Naive thymus-derived CD8-positive, alpha-beta T cell (primary cell): ENCODE results near the gene MEGF11. TPM values are rescaled to one million over a fixed set of nuclear protein-coding genes. Genes with fewer than 3 reads are reported as not detected.
A peak's percentile ranks its signal among the peaks of the same experiment; 100 is the strongest.

ENCODE experiments used
- ATAC-seq, 2 donors: fragments of 150-1000 bp; cut with Tn5 transposase in 1 of 2; sonication (Bioruptor Pico), chemical (Tn5 transposase) in 1 of 2; 1 replicate in 1 of 2; 2 replicates in 1 of 2; pipeline ENCODE4 v1.10.0; 2021; ENCODE audit warnings: mild to moderate bottlenecking in 2 of 2, moderate library complexity in 2 of 2
- POLR2A ChIA-PET: fragments of 350-600 bp; sonication (Branson Sonifier 250); formaldehyde crosslinking; loops from one replicate; lab custom pipeline; 2021; ENCODE audit warnings: antibody characterized with exemption; lab: Charles Lee
- DNase-seq, 10 donors: peaks; one replicate each; pipeline versions ENCODE4 v3.0.0 to v3.0.0-alpha.2; 2020 to 2022
- H3K27ac Mint-ChIP-seq, 10 donors: one replicate each; pipeline ENCODE4 v1.8.0; 2020 to 2022; ENCODE audit warnings: mild to moderate bottlenecking in 10 of 10, mixed read lengths in 10 of 10, moderate library complexity in 4 of 10, inconsistent platforms in 1 of 10
- H3K27me3 Mint-ChIP-seq, 5 donors: one replicate each; pipeline ENCODE4 v1.8.0; 2021 to 2022; ENCODE audit warnings: mixed read lengths in 5 of 5
- H3K36me3 Mint-ChIP-seq, 3 donors: one replicate each; pipeline ENCODE4 v1.8.0; 2020 to 2022; ENCODE audit warnings: mixed read lengths in 3 of 3, mild to moderate bottlenecking in 2 of 3, inconsistent platforms in 1 of 3
- H3K4me1 Mint-ChIP-seq, 4 donors: one replicate each; pipeline ENCODE4 v1.8.0; 2021 to 2022; ENCODE audit warnings: mixed read lengths in 4 of 4
- H3K4me3 Mint-ChIP-seq, 10 donors: one replicate each; pipeline ENCODE4 v1.8.0; 2020 to 2022; ENCODE audit warnings: mild to moderate bottlenecking in 10 of 10, mixed read lengths in 10 of 10, moderate library complexity in 6 of 10, inconsistent platforms in 1 of 10
- H3K9me3 Mint-ChIP-seq, 9 donors: one replicate each; pipeline ENCODE4 v1.8.0; 2020 to 2022; ENCODE audit warnings: mixed read lengths in 9 of 9, mild to moderate bottlenecking in 3 of 9, inconsistent platforms in 1 of 9, moderate library complexity in 1 of 9
- polyA plus RNA-seq, 3 donors: library from polyadenylated mRNA; unstranded; fragments of 300-500 nt; fragmentation: Illumina TruSeq; gene quantifications; one replicate each; pipeline ENCODE4 v1.2.3, GENCODE V29; 2021
- total RNA-seq, 8 experiments: library from RNA in 2 of 8; stranded (reverse) in 2 of 8; gene quantifications; one replicate each; pipeline ENCODE4 v1.2.3 and lab custom pipeline; 2021 to 2026

The MEGF11 gene
- total and polyA plus RNA-seq, 5 experiments from 2014 or later, result not detected

- Mint-ChIP-seq H3K9me3 (no peaks in the 10 kb centered on the region), H3K4me1 (no peaks in the 10 kb centered on the region), H3K4me3 (no peak overlapping the region), H3K36me3 (no peaks in the 10 kb centered on the region), H3K27me3 (peaks cover 4 to 16% (median 8%) of the 10 kb centered on the region in 5 donors), H3K27ac (no peak overlapping the region)
- POLR2A ChIA-PET, result interaction anchor here (0.5 kb wide), 1 partner anchor 126 kb away, joined by 3 read pairs; no protein-coding TSS in a partner anchor
- ATAC-seq, result no peak
- no peak for DNase-seq
Measured at GRCh38 chr15:66126031-66126441, 127.5 kb downstream of the MEGF11 start.

- H3K9me3 Mint-ChIP-seq, result no peaks in the 10 kb centered on the region
- no peaks in the 10 kb centered on the region for H3K36me3 Mint-ChIP-seq
- peaks cover 0 to 16% (median 7%) of the 10 kb centered on the region in 5 donors for H3K27me3 Mint-ChIP-seq
- ATAC-seq (no peak), DNase-seq (no peak)
- no peak overlapping the region for H3K27ac Mint-ChIP-seq
- POLR2A ChIA-PET, result no interaction called here
- no peak overlapping the region for H3K4me3 Mint-ChIP-seq
- no peaks in the 10 kb centered on the region for H3K4me1 Mint-ChIP-seq
Measured at GRCh38 chr15:66124651-66125050, 128.9 kb downstream of the MEGF11 start.

- Mint-ChIP-seq H3K4me1 (no peaks in the 10 kb centered on the region), H3K9me3 (no peaks in the 10 kb centered on the region), H3K27me3 (peaks cover 2 to 16% (median 3%) of the 10 kb centered on the region in 5 donors), H3K4me3 (no peak overlapping the region), H3K36me3 (no peaks in the 10 kb centered on the region), H3K27ac (no peak overlapping the region)
- POLR2A ChIA-PET, result no interaction called here
- DNase-seq, result no peak
- no peak for ATAC-seq
Measured at GRCh38 chr15:66123799-66124198, 129.8 kb downstream of the MEGF11 start.

- no peak for DNase-seq
- H3K27me3 Mint-ChIP-seq, result peaks cover 0 to 8% (median 3%) of the 10 kb centered on the region in 5 donors
- peaks cover 3 to 21% (median 6%) of the 10 kb centered on the region in 4 donors for H3K4me1 Mint-ChIP-seq
- no peaks in the 10 kb centered on the region for H3K9me3 Mint-ChIP-seq
- ATAC-seq, result no peak
- no peaks in the 10 kb centered on the region for H3K36me3 Mint-ChIP-seq
- POLR2A ChIA-PET, result no interaction called here
- H3K27ac Mint-ChIP-seq, result no peak overlapping the region
- H3K4me3 Mint-ChIP-seq, result no peak overlapping the region
Measured at GRCh38 chr15:66120422-66120821, 133.1 kb downstream of the MEGF11 start.

- Mint-ChIP-seq H3K9me3 (no peaks in the 10 kb centered on the region), H3K36me3 (no peaks in the 10 kb centered on the region), H3K4me1 (peaks cover 6 to 27% (median 8%) of the 10 kb centered on the region in 4 donors)
Measured at GRCh38 chr15:66117841-66118240, 135.7 kb downstream of the MEGF11 start.

GRCh38 chr15:66115568-66116206 lies 137.9 kb downstream of the MEGF11 start:
- Mint-ChIP-seq H3K4me3 (peak overlapping the region in 8 of 10 donors; percentile 26 to 63 (median 44)), H3K27me3 (peaks cover 0 to 14% (median 4%) of the 10 kb centered on the region in 5 donors)
- POLR2A ChIA-PET, result no interaction called here

More at GRCh38 chr15:66117841-66118240, 135.7 kb downstream of the MEGF11 start:
- DNase-seq (no peak), ATAC-seq (no peak)
- Mint-ChIP-seq H3K4me3 (no peak overlapping the region), H3K27ac (peak overlapping the region in 1 of 10 donors; percentile 7), H3K27me3 (peaks cover 0 to 8% (median 4%) of the 10 kb centered on the region in 5 donors)
- POLR2A ChIA-PET, result no interaction called here

GRCh38 chr15:66114863-66115425 lies 138.6 kb downstream of the MEGF11 start:
- peak overlapping the region in 7 of 10 donors; percentile 60 to 92 (median 75) for H3K27ac Mint-ChIP-seq
- peaks cover 2 to 14% (median 4%) of the 10 kb centered on the region in 5 donors for H3K27me3 Mint-ChIP-seq
- DNase-seq (no peak), ATAC-seq (no peak)
- H3K4me1 Mint-ChIP-seq, result peaks cover 7 to 27% (median 8%) of the 10 kb centered on the region in 4 donors
- no peaks in the 10 kb centered on the region for H3K9me3 Mint-ChIP-seq
- H3K4me3 Mint-ChIP-seq, result no peak overlapping the region
- no peaks in the 10 kb centered on the region for H3K36me3 Mint-ChIP-seq
- POLR2A ChIA-PET, result no interaction called here

More at GRCh38 chr15:66115568-66116206, 137.9 kb downstream of the MEGF11 start:
- no peaks in the 10 kb centered on the region for H3K36me3 Mint-ChIP-seq
- peak overlapping the region; percentile 15 to 92 (median 64) for H3K27ac Mint-ChIP-seq
- peak; percentile 82 to 91 for ATAC-seq
- no peaks in the 10 kb centered on the region for H3K9me3 Mint-ChIP-seq
- DNase-seq, result peak in 8 of 10 donors; percentile 17 to 59 (median 44)
- peaks cover 7 to 27% (median 8%) of the 10 kb centered on the region in 4 donors for H3K4me1 Mint-ChIP-seq

GRCh38 chr15:66112388-66112787 lies 141.2 kb downstream of the MEGF11 start:
- no peak overlapping the region for H3K4me3 Mint-ChIP-seq
- no peak for DNase-seq
- peaks cover 5 to 22% (median 8%) of the 10 kb centered on the region in 4 donors for H3K4me1 Mint-ChIP-seq
- no peak for ATAC-seq
- POLR2A ChIA-PET, result no interaction called here
- peak overlapping the region in 1 of 10 donors; percentile 29 for H3K27ac Mint-ChIP-seq
- H3K36me3 Mint-ChIP-seq, result no peaks in the 10 kb centered on the region
- H3K27me3 Mint-ChIP-seq, result peaks cover 5 to 26% (median 13%) of the 10 kb centered on the region in 5 donors
- H3K9me3 Mint-ChIP-seq, result no peaks in the 10 kb centered on the region

GRCh38 chr15:66111363-66111762 lies 142.2 kb downstream of the MEGF11 start:
- H3K4me3 Mint-ChIP-seq, result no peak overlapping the region
- H3K9me3 Mint-ChIP-seq, result no peaks in the 10 kb centered on the region
- H3K27me3 Mint-ChIP-seq, result peaks cover 9 to 34% (median 16%) of the 10 kb centered on the region in 5 donors
- POLR2A ChIA-PET, result no interaction called here
- peaks cover 5 to 15% (median 8%) of the 10 kb centered on the region in 4 donors for H3K4me1 Mint-ChIP-seq
- H3K27ac Mint-ChIP-seq, result no peak overlapping the region
- no peak for ATAC-seq
- no peak for DNase-seq
- H3K36me3 Mint-ChIP-seq, result no peaks in the 10 kb centered on the region

GRCh38 chr15:66110864-66111263 lies 142.7 kb downstream of the MEGF11 start:
- Mint-ChIP-seq H3K27ac (no peak overlapping the region), H3K36me3 (no peaks in the 10 kb centered on the region), H3K27me3 (peaks cover 11 to 39% (median 19%) of the 10 kb centered on the region in 5 donors), H3K9me3 (no peaks in the 10 kb centered on the region), H3K4me3 (no peak overlapping the region), H3K4me1 (peaks cover 4 to 10% (median 6%) of the 10 kb centered on the region in 4 donors)
- no peak for DNase-seq
- POLR2A ChIA-PET, result no interaction called here
- ATAC-seq, result no peak

GRCh38 chr15:66109826-66110225 lies 143.7 kb downstream of the MEGF11 start:
- H3K27ac Mint-ChIP-seq, result no peak overlapping the region
- H3K4me1 Mint-ChIP-seq, result peaks cover 0 to 3% (median under 1%) of the 10 kb centered on the region in 4 donors
- H3K36me3 Mint-ChIP-seq, result no peaks in the 10 kb centered on the region
- H3K9me3 Mint-ChIP-seq, result no peaks in the 10 kb centered on the region
- no peak overlapping the region for H3K4me3 Mint-ChIP-seq
- ATAC-seq (no peak), DNase-seq (no peak)
- H3K27me3 Mint-ChIP-seq, result peaks cover 11 to 45% (median 19%) of the 10 kb centered on the region in 5 donors
- POLR2A ChIA-PET, result no interaction called here

GRCh38 chr15:66108483-66109265 lies 144.9 kb downstream of the MEGF11 start:
- H3K4me1 Mint-ChIP-seq, result peaks cover 0 to 1% (median 0%) of the 10 kb centered on the region in 4 donors
- H3K9me3 Mint-ChIP-seq, result no peaks in the 10 kb centered on the region
- no peak overlapping the region for H3K4me3 Mint-ChIP-seq
- ATAC-seq, result no peak
- no peak for DNase-seq
- peaks cover 11 to 53% (median 17%) of the 10 kb centered on the region in 5 donors for H3K27me3 Mint-ChIP-seq
- no peak overlapping the region for H3K27ac Mint-ChIP-seq
- POLR2A ChIA-PET, result no interaction called here
- H3K36me3 Mint-ChIP-seq, result no peaks in the 10 kb centered on the region
